Left lobe of liver (tissue), 2 donors: ENCODE results near the gene GALNT12. TPM values are rescaled to one million over a fixed set of nuclear protein-coding genes. Genes with fewer than 3 reads are reported as not detected.

Experiments
- ATAC-seq: fragments of 200-7000 bp; cut with Tn5 transposase; one replicate; pipeline ENCODE4 v1.9.1; 2020; ENCODE audit warnings: mild to moderate bottlenecking, moderate library complexity
- DNase-seq: peaks from one replicate; pipeline ENCODE4 v3.0.0-alpha.2; 2020; ENCODE audit warnings: low spot score
- total RNA-seq: library from RNA; stranded (reverse); gene quantifications from one replicate; pipeline ENCODE4 v1.2.1, GENCODE V29; 2021
- donor health status: DM: no; HTN: no; CAD: no; lungs with moderate emphysema.
- donor health status: DM: no; HTN: yes; CAD: no.

Gene GALNT12
- total RNA-seq, 1 donor from 2014 or later = 0.35 TPM

- DNase-seq = no peak
- no peak for ATAC-seq
These were observed 25.7 kb upstream of the GALNT12 start for GRCh38 chr9:98781588-98782383.

DNA sequence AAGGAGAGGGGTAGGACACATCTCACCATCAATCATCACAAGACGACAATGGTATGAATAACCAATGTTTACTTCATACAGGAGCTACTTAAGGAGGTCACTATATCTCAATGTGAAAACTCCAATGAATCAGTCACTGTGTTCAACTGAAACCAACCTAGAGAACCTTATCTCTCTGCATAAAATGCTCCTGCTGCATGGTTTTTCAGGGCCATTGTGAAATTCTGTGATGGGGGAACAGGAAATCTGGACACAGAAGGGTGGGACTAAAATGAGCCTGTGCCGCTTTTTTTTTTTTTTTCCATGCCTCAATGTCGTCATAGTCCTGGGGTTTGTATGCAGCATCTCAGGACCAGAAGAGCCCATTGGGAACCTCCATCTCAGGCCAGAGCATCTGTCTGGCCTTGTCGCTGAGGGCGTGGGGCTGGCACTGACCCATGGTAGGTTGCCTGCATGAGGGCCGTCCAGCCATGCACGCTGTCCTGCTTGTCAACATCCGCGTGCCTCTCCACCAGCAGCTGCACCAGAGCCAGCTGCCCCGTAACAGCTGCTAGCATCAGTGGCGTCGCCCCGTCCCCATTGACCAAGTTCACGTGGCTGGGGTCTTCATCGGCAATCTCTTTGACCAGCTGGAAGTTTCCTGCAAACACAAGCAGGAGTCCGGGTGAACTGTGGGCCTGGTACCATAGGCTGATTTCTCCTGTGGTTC lies 23.8 kb upstream of the GALNT12 start:
- no peak for ATAC-seq
- no peak for DNase-seq

DNA sequence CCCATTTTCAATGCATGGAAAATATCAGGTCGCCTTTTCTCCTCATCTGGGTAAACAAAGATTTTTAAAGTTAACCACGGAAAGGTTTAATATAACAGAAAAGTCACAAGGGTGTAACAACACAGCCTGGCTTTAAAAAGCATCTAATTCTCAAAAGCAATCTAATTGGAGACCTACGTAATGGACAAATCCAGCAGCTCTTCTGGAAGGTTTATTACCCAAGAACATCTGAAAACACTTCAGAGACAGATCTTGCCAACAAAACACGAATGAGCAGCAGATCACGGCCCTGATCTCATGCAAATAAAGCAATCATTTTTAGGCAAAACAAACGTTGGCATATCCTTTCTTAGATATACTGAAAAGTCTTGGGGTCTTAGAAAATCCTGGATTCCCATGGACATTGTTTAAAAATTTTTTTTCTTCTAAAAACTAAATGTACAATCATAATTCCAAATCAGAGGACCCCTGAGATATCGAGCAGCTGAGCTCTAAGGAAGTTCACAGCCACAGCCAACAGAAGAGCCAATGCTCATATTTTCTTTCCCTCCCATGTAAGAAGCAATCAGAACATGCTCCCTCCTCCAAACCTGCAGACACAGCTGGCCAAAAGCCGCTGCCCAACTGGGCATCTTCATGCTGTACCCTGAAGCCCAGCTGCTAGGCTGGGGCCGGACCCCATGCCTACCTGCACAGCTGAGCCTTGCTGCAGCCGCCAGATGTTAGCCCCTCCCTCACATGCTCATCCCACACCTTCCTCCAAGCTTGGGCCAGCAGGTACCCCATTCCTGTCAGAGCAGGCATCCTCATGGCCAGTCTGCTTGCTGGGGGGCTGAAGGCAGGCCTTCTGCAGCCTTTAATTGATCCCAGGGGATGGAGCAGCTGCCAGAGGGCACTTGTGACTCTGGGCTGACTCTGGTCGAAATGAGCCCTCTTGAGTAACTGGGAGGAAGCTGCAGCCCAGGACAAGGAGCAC lies 22.4 kb upstream of the GALNT12 start:
- no peak for DNase-seq
- no peak for ATAC-seq

- peak; percentile 18 for DNase-seq
These were observed 20.5 kb upstream of the GALNT12 start for GRCh38 chr9:98786750-98787510.

DNA sequence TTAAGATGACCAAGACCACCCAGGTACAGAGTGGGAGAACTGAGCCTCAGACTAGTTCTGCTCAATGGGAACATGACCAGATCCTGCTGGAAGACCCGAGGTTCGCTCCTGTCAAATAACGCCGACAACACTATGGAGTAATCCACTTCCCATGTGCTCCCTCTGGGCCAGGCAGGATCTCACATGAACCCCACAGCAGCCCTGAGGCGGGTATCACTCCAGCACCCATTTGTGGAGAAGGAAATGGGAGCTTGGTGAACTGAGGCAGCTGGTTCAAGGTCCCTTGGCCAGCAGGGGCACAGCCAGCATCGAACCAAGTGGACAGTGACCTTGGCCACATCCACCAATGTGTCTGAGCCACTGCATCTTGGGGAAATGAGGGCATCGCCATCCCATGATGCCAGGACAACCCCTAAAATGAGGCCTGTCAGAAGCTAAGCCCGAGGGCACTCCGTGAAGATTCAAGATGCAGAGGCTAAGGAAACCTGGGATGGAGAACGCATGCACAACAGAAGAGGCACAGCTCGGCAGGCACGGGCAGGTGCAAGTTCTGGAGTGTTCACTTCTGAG lies 19.6 kb upstream of the GALNT12 start:
- DNase-seq = no peak
- no peak for ATAC-seq

More at GRCh38 chr9:98786750-98787510, 20.5 kb upstream of the GALNT12 start:
- ATAC-seq = no peak

DNA sequence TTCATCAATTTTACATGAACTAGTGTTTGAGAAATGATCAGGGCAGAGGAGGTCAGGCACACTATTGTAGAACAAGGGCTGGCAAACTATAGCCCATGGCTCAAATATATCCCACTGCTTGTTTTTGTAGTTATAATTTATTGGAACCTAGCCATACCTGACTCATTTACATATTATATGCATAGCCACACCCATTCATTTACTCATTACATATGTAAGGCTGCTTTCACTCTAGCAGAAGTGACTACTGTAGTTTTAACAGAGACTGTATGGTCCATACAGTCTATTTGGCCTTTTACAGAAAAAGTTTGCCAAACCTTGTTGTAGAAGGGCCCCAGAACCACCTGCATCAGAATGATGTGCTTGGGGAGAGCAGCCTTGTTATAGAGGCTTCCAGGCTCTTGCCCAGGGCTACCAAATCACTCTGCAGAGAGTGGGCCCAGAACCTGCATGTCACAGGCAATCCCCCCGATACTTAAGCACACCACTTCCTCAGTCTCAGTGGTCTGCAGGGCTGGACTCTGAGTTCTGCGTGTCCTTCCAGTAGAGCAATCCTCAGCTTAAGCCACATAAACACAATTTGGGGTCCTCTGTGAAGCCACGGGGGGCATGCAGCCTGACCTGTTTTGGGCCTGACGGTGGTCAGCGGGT lies 17.9 kb upstream of the GALNT12 start:
- no peak for DNase-seq
- ATAC-seq = no peak

GRCh38 chr9:98790134-98790841 lies 17.2 kb upstream of the GALNT12 start:
- DNase-seq (no peak), ATAC-seq (no peak)

DNA sequence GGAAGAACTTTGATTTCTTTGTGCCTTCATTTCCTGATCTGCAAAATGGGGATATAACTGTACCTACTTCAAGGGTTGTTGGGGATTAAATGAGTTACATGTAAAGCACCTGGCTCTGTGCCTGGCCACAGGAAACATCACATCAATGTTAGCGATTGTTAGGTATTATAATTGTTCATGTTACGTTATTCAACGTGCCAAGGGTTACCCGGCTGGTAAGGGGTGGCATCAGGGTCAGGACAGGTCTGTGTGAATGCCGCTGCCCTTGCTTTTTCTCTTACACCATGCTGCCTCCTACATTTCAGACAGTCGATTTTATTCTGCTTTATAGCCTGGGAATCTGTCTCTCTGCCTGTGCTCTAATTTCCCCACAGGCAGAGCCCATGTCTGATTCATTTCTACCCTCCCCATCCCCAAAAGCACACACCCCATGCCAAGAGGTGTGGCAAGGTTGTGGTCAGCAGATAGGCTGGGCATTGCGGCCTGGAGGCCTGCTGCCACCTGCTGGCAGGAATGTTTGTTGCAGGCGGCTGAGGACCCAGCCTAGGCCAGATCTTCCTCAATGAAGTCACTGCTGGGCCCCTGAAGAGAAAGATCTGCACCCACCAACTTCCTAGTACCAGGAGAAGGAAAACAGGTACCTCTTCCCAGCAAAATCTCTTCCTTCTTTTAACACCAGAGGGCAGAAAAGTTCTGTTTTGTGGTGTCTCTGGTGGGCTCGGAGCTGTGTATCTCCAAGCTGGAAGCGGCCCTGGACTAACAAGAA lies 16.4 kb upstream of the GALNT12 start:
- DNase-seq (peak; percentile 71), ATAC-seq (peak; percentile 96)

GRCh38 chr9:98791608-98792490 lies 15.6 kb upstream of the GALNT12 start:
- ATAC-seq (no peak), DNase-seq (no peak)

DNA sequence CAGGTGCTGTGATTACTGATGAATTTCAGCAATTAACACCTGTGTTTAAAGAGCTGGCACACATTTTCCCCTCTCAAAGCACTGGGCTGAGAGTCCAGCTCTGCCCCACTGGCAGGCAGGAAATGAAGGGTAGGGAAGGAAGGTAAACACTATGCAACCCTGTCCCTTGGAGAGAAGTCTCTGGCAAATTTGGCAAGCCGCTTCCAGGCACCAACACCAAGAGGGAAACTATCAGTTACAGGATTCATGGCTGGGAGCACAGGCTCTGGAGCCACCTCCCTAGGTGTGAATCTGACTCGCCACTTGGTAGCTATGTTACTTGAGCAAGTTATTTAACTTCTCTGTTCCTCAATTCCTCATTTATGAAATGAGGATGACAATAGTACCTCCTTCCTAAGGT lies 14.4 kb upstream of the GALNT12 start:
- ATAC-seq = no peak

DNA sequence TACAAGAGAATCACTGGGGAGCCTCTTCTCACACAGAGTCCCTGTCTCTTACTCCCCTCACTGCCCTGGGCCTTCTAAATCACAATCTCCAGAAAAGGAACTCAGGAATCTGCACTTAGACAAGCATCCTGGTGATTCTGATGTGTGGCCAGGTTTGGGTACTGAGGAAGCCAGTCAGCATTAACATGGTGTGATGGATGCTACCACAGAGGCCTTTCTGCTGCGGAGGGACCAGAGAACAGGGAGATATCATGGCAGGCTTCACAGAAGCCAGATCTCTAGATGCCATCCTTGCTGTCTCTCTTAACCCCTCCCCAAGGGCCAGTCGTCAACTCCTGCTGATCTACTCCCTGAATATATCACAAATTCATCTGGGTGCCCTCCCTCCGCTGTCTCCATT lies 12.7 kb upstream of the GALNT12 start:
- peak; percentile 22 for DNase-seq
- no peak for ATAC-seq

More for the DNA sequence above, 14.4 kb upstream of the GALNT12 start:
- DNase-seq = no peak

GRCh38 chr9:98795295-98795955 lies 12.0 kb upstream of the GALNT12 start:
- ATAC-seq (no peak), DNase-seq (no peak)

- peak; percentile 30 for ATAC-seq
- DNase-seq = no peak
These were observed 11.5 kb upstream of the GALNT12 start for GRCh38 chr9:98795970-98796363.

DNA sequence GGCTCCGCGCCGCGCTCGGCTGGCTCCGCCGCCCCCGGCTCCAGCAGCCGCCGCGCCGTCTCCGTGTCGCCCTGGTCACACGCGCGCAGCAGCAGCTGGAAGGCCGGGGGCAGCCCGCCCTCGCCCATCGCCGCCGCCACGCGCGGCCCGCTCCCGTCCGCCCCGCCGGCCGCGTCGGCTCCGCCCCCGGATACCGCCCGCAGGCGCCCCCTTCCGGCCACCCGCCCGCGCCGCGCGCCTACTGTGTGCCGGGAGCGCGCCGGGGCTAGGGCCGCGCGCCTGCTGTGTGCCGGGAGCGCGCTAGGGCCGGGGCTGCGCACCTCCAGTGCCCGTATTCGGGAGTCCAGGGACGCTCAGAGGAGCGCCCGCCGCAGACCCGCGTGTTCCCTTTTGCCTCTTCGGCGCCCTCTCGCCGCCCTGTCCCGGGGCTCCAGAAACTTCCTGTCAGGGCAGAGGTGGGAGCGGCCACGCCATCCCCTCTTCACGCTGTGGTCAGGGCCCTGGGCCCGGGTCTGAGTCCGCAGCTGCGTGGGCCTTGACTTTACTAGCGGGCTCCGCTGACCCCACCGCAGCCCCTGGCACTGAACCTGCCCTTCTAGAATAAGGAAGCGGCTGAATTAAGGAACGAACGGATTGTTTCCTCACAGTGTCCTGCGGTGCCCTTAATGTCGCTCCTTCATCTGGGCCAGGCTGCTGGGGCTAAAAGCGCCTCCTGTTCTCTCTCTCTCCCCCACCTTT lies 10.9 kb upstream of the GALNT12 start, which contains the start of gene ANKS6:
TSS of gene ANKS6 (minus strand) at position 192 of the 738 bp plus-strand sequence. CDS start at position 128, 64 bp downstream.
- ATAC-seq (peak; percentile 97), DNase-seq (peak; percentile 80)

DNA sequence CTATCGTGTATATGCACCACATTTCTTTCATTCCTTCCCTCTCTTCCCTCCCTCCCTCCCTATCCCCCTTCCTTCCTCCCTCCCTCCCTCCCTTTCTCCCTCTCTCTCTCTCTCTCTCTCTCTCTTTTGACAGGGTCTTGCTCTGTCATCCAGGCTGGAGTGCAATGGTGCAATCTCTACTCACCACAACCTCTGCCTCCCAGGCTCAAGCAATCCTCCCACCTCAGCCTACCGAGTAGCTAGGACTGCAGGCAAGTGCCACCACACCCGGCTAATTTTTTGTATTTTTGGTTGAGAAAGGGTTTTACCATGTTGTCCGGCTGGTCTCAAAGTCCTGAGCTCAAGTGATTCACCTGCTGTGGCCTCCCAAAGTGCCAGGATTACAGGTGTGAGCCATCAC lies 10.0 kb upstream of the GALNT12 start:
- ATAC-seq (no peak), DNase-seq (no peak)

- DNase-seq (no peak), ATAC-seq (no peak)
These were observed 9.2 kb upstream of the GALNT12 start for GRCh38 chr9:98798254-98798653.
